NCI-H1930 (cell line): ENCODE measurements around the gene MAST3.

Experiments
- DNase-seq, 2 experiments: peaks; one replicate each; lab custom pipeline; 2025; lab: John Stamatoyannopoulos, UW

The MAST3 gene

DNA sequence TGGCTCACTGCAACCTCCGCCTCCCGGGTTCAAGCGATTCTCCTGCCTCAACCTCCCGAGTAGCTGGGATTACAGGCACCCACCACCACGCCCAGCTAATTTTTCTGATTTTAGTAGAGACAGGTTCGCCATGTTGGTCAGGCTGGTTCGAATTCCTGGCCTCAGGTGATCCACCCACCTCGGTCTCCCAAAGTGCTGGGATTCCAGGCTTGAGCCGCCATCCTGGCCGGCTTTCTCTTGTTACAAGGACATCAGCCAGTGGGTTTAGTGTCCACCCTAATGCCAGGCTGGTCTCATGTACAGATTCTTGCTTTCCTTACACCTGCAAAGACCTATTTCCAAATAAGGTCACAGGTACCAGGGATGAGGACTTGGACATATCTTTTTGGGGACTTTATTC, 62.2 kb downstream of the MAST3 start:
- DNase-seq, result no peak

DNA sequence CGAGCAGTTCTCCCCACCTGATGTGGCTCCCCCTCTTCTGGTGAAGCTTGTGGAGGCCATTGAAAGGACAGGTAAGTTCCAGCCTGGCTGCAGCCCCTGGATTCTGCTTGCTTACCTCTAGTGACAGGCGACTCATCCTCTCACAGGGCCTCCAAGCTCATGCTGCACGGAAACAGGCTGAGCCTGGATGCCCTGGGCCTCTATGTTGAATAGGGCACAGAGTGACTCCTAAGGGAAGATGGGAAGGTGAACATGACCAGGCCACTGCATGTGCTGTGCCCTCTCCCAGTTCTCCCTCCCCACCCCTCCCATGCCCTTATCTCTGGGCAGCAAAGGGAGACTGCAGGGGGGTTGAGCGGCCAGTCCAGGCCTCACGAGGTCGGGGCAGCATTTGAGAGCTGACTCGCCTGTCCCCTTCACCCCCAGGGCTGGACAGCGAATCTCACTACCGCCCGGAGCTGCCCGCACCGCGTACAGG, 63.0 kb downstream of the MAST3 start:
- DNase-seq, result no peak

DNA sequence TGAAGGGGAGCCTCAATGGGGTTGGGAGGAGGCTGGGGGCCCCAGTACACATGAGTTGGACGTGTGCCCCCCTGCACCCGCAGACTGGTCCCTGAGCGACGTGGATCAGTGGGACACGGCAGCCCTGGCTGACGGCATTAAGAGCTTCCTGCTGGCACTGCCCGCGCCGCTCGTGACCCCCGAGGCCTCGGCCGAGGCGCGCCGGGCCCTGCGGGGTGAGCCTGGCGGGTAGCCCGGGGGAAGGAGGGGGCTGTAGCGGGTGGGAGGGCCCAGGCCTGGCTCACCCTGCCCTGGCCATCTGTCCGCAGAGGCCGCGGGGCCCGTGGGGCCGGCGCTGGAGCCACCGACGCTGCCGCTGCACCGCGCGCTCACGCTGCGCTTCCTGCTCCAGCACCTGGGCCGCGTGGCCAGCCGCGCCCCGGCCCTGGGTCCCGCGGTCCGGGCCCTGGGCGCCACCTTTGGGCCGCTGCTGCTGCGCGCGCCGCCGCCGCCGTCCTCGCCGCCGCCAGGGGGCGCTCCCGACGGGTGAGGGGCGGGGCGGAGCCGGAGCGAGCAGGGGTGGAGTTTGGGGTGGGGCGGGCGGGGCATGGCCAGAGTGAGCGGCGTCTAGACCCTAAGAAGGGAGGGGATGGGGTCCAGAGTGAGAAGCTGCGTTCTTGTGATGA, 63.5 kb downstream of the MAST3 start:
- DNase-seq, result peak; percentile 19 to 65

DNA sequence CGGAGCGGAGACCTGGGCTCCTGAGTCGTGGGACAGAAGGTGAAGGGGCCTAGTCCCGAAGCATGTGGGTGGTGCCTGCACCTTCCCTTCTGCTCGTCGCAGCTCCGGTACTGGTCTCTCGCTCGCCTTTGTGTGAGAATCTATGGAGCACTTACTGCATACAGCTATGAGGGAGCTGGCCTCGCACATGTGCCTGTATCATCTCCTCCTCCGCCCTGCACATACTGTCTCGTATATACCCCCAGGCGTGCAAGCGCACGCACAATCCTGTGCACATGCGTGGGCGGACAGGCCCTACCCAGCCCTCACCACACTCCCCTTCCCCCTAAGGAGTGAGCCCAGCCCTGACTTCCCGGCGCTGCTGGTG, 64.0 kb downstream of the MAST3 start:
- no peak for DNase-seq

DNA sequence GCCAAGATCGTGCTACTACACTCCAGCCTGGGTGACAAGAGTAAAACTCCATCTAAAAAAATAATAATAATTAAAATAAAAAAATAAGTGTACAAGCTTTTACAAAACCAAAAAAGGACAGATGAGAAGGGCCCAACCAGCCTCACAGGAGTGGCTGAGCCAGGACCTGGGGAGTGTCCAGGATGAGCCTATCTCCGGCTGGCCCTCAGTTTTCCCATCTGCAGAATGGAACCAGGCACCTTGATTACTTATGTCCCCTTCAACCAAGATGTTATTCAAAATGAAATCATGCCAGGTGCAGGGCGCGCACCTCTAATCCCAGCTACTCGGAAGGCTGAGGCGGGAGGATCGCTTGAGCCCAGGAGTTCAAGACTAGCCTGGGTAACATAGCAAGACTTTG, 66.5 kb downstream of the MAST3 start:
- DNase-seq, result no peak

DNA sequence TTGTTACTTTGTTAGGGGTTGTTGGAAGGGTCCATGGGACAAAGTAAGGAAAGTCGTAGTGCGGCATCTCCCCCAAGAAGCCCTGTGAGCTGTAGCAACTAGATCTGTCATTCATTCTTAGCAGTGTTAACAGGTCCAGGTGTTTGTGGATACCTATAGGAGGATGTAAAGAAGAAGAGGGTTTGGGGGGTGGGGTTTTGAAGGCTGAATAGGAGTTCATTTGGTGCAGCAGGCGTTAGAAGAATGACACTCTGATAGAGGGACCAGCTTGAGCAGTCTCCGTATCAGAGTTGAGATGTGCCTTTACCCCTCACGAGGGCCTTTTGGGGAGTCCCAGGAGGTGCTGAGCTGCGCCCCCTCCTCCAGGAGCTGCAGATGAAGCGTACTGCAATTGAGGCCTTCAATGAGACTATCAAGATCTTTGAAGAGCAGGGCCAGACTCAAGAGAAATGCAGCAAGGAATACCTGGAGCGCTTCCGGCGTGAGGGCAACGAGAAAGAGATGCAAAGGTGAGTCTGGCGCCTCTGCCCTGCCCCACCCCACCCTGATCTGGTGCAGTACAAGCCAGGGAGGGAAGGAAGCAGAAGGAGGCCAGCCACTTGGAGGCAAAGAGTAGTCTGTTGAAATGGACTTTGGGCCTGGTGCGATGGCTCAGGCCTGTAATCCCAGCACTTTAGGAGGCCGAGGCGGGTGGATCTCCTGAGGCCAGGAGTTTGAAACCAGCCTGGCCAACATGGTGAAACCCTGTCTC, 68.4 kb downstream of the MAST3 start:
- DNase-seq, result no peak

DNA sequence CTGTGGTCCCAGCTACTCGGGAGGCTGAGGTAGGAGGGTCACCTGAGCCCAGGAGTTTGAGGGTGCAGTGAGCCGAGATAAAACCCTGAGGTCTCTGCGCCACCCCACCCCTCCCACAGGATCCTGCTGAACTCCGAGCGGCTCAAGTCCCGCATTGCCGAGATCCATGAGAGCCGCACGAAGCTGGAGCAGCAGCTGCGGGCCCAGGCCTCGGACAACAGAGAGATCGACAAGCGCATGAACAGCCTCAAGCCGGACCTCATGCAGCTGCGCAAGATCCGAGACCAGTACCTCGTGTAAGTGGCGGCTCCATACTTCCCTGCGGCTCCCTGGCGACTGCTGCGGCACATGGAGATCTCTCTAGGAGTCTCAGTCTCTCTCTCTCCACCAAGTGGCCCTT, 69.4 kb downstream of the MAST3 start:
- no peak for DNase-seq

DNA sequence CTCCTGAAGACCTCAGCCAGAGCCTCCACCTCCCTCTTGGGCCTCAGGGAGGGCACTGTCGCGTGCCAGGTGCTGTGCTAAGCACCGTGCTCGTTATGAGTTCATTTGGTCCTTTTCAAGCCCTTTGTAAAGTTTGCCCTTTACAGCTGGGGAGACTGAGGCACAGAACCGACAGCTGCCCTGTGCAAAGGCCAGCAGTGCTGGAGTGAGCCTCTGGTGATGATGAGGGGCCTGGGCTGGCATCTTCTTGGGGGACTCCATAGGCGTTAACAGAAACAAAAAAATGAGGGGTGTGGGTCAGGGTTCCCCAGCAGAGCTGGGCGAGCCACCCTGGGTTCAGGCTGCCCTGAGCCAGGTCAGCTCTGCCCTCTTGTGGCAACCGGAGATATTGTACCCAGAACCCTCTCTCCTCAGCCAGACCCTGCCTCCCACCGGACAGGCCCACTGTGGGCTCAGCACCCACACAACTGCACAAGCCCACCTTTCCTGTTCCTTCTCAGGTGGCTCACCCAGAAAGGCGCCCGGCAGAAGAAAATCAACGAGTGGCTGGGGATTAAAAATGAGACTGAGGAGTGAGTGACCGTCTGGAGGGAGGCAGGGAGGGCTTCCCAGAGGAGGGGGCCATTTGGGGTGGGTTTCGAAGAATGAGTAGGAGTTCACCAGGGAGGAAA, 70.5 kb downstream of the MAST3 start:
- no peak for DNase-seq

DNA sequence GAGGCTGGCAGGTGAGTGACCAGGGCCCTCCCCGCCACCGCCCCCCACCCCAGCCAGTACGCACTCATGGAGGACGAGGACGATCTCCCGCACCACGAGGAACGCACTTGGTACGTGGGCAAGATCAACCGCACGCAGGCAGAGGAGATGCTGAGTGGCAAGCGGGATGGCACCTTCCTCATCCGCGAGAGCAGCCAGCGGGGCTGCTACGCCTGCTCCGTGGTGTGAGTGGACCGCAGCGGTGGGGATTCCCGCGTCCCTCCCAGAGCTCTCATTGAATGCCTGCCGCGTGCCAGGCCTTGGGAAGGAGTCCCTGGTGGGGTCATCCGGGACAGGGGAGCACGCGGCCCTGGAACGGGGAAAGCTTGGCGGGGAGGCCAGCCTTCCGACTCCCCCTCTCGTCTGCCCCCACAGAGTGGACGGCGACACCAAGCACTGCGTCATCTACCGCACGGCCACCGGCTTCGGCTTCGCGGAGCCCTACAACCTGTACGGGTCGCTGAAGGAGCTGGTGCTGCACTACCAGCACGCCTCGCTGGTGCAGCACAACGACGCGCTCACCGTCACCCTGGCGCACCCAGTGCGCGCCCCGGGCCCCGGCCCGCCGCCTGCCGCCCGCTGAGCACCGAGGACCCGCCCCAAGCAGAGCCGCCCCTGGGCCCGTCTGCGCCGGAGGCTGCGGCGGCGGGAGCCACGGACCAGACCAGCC, 71.2 kb downstream of the MAST3 start:
- DNase-seq, result no peak

DNA sequence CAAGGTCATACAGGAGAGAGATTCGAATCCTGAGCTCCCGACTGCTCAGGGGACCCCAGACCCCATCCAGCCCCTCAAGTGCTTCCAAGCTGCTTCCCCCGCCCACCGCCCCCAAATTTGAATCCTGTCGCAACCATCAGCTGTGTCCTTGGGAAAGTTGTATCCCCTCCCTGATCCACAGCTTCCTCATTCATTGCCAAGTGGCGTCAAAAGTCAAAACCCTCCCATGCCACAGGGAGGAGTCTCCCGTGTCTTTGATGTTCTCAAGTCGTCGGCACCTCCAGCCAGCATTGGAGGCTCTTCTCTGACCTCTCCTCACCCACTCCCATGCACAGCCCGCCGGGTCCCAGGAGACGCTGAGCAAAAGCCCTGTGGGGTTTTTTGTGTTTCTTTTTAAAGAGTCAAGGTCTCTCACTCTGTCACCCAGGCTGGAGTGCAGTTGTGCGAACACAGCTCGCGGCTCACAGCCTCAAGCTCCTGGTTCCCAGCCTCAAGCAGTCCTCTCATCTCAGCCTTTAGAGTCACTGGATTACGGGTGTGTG, 73.2 kb downstream of the MAST3 start:
- no peak for DNase-seq

DNA sequence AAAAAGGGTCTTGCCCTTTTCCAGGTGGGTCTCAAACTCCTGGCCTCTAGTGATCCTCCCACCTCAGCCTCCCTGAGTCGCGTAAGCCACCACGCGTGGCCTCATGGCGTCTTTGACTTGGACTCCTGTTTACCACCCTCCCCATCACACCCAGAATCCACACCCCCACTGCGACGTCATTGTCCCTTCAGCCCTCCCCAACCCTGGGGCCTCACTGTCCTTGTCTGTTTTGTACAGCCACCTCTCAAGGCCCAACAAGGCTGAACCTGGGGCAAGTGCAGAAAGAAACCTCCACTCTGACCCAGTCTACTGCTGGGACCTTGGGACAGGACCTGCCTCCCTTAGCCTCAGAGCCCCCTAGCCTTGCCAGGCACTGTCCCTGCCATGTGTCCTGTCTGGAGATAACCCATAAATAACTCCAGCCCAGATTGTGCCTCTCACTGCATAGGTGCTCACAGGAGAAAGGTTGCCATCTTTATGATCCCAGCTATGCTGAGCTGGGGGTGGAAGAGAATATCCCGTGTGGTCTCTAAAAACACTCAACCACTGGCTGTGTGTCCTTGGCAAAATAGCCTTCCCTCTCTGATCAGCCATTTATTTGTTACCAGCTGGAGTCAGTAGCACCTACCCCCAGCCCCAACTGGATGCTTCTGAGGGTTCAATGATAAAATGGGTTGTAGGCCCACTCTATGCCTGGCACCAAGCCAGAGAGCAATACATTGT, 74.2 kb downstream of the MAST3 start:
- no peak for DNase-seq

DNA sequence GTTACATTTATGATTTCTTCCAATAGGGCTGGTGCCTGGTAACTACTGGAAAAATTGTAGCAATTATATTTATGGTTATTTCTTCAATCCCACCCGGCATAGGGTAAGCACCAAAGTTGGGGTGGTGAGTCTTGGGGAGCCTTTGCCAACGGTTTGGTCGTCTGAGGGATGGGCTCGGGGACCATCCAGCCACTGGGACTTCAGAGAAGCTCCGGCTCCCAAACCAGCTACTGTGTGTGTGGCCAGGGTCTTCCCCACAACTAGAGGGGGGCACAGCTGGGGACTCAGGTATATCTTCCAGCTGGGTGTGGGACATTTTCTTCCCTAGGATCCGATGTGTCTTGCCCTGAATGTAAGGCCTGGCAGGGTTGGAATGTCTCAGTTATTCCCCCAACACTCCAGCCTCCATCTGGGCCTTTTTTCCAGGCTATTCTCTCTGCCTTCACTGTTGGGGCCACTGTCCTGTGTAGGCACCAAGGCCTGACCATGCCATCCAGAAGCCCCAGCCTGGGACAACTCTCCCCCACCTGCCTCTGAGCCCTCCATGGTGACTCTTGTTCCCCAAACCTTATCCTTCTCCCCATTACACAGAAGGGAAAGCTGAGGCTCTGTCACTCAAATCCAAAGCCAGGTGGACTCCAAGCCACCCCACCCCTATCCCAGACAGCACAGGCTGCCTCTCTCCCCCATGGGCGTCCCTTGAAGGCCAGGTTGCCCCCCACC, 74.9 kb downstream of the MAST3 start:
- no peak for DNase-seq

DNA sequence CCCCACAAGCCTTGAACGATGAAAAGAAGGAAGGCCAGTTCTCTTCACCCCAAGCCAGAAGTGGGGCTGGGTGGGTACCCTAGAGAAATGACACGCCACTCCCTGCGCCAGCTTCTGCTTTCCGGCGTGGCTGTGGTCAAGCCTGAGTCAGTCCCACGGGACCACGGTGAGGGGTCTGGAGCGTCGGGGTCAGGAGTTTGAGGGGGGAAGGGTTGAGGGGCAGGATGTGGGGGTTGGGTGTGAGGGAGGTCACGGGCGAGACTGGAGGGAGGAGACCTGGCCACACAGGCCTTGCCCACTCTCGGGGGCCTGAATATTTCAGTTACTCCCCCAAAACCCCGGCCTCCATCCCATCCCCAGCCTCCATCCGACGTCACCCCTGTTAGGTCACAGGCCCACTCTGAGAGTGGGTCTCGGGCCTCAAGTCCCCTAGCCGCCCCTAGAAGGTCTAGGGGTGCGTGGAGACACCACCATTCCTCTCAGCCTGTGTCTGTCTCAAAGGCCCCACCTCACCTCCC, 75.5 kb downstream of the MAST3 start:
- no peak for DNase-seq

DNA sequence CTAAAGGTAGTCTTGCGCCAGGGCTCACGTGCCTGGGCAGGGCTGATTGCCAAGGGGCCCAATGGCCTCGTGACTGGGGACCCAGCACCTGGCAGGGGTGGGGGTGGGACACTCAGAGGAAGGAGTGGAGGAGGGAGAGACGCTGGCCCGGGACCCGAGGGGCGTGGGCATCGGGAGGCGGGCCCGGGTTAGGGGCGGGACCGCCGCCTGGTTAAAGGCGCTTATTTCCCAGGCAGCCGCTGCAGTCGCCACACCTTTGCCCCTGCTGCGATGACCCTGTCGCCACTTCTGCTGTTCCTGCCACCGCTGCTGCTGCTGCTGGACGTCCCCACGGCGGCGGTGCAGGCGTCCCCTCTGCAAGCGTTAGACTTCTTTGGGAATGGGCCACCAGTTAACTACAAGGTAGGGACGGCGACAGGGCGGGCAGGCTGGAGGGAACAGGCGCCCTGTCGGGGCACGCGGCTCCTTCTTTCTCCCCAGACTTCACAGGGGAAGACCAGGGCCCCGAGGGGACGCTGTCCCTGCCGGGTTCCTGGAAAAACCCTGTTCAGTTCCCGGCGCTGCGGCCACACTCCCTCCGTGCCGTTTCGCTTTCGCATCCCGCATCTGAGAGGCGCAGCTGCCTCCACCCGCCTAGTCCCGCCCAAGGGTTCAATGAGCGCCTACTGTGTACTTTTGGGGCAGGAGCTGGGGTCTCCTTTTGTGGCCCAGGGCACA, 76.2 kb downstream of the MAST3 start, which contains the start of gene IFI30:
IFI30 (plus strand) TSS at position 242 of the 717 bp plus-strand sequence; CDS start at position 271, 29 bp downstream.
- DNase-seq, result peak; percentile 17 to 26

DNA sequence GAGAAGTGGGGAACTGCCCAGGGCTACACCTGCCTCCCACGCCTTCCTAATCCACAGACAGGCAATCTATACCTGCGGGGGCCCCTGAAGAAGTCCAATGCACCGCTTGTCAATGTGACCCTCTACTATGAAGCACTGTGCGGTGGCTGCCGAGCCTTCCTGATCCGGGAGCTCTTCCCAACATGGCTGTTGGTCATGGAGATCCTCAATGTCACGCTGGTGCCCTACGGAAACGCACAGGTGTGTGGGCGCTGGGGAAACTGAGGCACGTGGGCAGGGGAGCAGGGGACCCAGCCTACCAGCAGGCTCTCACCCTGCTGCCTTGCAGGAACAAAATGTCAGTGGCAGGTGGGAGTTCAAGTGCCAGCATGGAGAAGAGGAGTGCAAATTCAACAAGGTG, 77.4 kb downstream of the MAST3 start:
- DNase-seq, result no peak

DNA sequence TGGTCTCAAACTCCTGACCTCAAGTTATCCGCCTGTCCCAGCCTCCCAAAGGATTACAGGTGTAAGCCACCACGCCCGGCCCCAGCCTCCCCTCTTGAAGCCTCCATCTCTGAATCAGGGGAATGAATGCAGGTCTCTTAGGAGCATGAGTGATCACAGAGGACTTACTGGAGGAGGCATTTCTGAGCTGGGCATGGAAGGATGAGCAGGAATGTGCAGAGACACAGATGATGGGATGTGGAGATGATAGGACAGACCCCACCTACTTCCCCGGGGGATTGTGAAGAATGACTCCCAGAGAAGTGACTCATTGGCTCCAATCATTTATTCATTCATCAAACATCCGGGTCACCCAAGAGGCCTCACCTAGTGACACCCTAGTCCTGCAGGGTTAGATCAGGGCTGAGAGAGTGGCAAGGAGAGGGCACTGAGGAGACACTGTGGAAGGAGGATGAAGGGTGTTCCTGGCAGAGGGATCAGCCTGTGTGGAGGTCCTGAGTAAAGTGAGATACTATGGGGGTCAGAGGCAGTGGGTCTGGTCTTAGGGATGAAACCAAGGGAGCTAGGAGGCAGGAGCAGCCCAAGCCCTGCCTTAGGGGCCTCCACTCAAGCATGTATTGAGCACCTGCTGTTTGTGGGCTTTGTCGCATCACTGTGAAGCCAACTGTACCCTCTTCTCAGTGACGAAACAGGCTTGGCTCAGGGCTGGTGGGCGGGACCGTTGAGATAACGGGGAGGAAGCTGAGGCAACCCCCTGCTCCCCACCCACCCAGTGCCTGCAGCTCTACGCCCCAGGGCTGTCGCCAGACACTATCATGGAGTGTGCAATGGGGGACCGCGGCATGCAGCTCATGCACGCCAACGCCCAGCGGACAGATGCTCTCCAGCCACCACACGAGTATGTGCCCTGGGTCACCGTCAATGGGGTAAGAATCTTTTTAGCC, 79.1 kb downstream of the MAST3 start:
- no peak for DNase-seq

DNA sequence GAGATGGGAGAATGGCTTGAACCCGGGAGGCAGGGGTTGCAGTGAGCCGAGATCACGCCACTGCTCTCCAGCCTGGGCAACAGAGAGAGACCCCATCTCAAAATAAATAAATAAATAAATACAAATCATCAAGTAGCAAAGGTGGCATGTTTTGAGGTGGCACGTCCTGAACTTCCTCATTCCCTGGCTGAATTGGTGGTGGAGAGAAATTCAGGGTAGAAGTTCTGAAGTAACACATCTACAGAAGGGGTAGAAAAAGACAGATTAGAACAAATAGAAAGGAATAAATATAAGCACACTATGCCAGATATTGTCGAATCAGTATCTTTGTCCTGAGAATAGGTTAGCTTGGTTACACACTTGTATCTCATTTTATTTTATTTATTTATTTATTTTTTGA, 82.4 kb downstream of the MAST3 start:
- DNase-seq, result no peak

DNA sequence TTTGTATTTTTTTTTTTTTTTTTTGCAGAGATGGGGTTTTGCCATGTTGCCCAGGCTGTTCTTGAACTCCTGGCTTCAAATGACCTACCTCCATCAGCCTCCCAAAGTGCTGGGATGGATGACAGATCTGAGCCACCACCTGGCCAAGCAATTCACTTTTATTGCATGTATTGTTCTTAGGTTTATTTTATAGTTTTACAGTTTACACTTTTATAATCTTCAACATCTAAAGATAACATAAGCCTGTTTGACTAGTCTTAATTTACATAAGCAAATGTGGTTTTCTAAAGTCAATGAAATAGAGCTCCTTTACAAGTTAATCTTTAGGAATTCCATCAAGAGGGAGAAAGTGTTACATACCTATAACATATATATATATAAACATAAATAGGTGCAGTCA, 86.0 kb downstream of the MAST3 start:
- DNase-seq, result no peak

DNA sequence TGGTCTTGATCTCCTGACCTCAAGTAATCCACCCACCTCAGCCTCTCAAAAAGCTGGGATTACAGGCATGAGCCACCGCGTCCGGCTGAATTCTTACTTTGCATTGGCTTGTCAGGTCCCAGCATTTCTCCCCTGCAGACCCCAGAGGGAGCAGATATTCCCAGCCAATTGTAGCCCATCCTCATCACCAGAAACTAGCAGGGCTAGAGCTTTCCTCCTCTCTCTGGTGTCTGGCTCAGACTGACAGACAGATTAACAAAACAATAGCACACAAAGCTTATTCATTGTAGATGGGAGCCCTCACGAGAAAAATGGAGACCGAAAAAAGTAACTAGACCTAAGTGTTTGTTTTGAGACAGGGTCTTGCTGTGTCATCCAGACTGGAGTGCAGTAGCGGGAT, 88.0 kb downstream of the MAST3 start:
- DNase-seq, result no peak
